ENCODE measurements around the gene KIAA1328.

The KIAA1328 gene

GRCh38 chr18:37231251-37231650 is 402.3 kb downstream of the KIAA1328 start:
- no peak overlapping the region for H3K4me3 ChIP-seq (ENCODE audit: control insufficient read depth, low read depth, low read length)
- no peak for DNase-seq (ENCODE audit: low read depth)
- TF ChIP-seq, protein P1, sequence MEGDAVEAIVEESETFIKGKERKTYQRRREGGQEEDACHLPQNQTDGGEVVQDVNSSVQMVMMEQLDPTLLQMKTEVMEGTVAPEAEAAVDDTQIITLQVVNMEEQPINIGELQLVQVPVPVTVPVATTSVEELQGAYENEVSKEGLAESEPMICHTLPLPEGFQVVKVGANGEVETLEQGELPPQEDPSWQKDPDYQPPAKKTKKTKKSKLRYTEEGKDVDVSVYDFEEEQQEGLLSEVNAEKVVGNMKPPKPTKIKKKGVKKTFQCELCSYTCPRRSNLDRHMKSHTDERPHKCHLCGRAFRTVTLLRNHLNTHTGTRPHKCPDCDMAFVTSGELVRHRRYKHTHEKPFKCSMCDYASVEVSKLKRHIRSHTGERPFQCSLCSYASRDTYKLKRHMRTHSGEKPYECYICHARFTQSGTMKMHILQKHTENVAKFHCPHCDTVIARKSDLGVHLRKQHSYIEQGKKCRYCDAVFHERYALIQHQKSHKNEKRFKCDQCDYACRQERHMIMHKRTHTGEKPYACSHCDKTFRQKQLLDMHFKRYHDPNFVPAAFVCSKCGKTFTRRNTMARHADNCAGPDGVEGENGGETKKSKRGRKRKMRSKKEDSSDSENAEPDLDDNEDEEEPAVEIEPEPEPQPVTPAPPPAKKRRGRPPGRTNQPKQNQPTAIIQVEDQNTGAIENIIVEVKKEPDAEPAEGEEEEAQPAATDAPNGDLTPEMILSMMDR (IDR thresholded peaks at IDR 0.05; ENCODE audit: control insufficient read depth, insufficient read depth, low read depth, low read length, missing control alignments), result no peak

DNA sequence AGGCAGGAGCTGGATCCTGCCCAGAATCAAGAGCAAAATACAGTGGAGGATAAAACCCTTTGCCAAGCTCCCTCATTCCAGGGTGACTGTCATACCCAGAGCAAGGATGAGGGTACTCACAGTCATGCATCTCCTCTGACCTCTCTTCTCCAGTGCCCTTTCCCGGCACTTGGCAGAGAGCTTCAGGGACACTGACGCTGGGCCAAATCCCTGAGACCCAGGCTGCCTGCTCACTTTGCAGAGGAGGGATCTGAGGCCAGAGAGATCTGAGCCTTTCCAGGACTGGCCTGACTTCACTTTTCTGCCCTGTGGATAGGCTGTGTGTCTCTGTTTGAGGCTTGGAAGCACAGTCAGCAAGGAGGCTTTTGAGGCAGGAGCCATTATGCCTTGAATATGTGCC is 406.7 kb downstream of the KIAA1328 start:
- TF ChIP-seq, protein P1 (IDR thresholded peaks at IDR 0.05; ENCODE audit: control insufficient read depth, insufficient read depth, low read depth, low read length, missing control alignments), result no peak
- DNase-seq (ENCODE audit: low read depth), result no peak
- H3K4me3 ChIP-seq (ENCODE audit: control insufficient read depth, low read depth, low read length), result no peak overlapping the region

- TF ChIP-seq, protein P1 (IDR thresholded peaks at IDR 0.05; ENCODE audit: control insufficient read depth, insufficient read depth, low read depth, low read length, missing control alignments), result no peak
- H3K4me3 ChIP-seq (ENCODE audit: control insufficient read depth, low read depth, low read length), result no peak overlapping the region
- DNase-seq (ENCODE audit: low read depth), result no peak
Observed at GRCh38 chr18:37238282-37239108, 409.6 kb downstream of the KIAA1328 start.

DNA sequence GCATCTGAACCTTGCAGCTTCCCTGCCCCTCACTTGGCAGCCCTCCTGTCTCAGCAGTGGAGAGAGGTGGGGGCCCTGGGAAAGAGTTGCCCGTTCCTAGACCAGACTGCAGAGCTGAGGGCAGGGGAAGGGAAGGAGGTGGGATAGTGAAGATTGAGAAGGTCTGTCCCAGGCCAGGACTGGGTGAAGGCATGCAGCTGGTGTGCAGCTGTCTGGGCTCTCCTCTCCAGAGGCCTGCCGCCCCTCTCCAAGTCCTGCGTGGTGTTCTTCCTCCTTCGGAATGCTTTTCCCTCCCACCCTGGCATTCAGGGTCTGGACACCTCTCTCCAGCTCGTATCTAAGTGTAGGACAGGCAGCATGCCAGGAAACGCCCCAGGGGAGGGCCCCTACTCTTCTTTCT is 413.2 kb downstream of the KIAA1328 start:
- TF ChIP-seq, protein P1 (IDR thresholded peaks at IDR 0.05; ENCODE audit: control insufficient read depth, insufficient read depth, low read depth, low read length, missing control alignments), result no peak
- H3K4me3 ChIP-seq (ENCODE audit: control insufficient read depth, low read depth, low read length), result no peak overlapping the region
- no peak for DNase-seq (ENCODE audit: low read depth)

- TF ChIP-seq, protein P1 (IDR thresholded peaks at IDR 0.05; ENCODE audit: control insufficient read depth, insufficient read depth, low read depth, low read length, missing control alignments), result no peak
- DNase-seq (ENCODE audit: low read depth), result no peak
Observed at GRCh38 chr18:37242826-37243560, 414.1 kb downstream of the KIAA1328 start.

DNA sequence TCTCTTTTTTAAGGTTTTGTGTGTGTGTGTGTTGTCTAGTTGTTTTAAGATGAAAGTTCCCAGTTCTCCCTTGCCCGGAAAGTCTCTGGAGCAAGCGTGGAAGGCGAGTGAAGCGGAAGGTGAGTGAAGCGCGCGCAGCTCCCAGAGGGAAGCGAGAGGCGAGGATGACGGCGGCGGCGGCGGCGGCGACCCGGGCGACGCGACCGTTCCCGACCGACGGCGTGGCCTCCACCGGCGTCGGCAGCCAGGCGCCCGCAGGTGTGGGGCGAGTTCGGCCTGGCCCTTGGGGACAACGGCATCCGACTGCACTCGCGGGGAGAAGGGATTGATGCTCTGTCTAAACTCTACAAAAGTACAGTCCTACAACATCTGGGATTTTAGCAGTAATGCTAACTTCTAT is 414.8 kb downstream of the KIAA1328 start:
- TF ChIP-seq, protein P1 (IDR thresholded peaks at IDR 0.05; ENCODE audit: control insufficient read depth, insufficient read depth, low read depth, low read length, missing control alignments), result no peak
- no peak for DNase-seq (ENCODE audit: low read depth)
- no peak overlapping the region for H3K4me3 ChIP-seq (ENCODE audit: control insufficient read depth, low read depth, low read length)

More at GRCh38 chr18:37242826-37243560, 414.1 kb downstream of the KIAA1328 start:
- H3K4me3 ChIP-seq (ENCODE audit: control insufficient read depth, low read depth, low read length), result no peak overlapping the region
